ENCODE data around the gene TMEM18. TPM values are rescaled to one million over a fixed set of nuclear protein-coding genes. Genes with fewer than 3 reads are reported as not detected.

The TMEM18 gene
- total and polyA plus RNA-seq, 9 of the 15 experiments (the other 6 are each of a cell fraction or from before 2014, with no cell fraction given): 12.8 to 55.9 (median 21.8) TPM

DNA sequence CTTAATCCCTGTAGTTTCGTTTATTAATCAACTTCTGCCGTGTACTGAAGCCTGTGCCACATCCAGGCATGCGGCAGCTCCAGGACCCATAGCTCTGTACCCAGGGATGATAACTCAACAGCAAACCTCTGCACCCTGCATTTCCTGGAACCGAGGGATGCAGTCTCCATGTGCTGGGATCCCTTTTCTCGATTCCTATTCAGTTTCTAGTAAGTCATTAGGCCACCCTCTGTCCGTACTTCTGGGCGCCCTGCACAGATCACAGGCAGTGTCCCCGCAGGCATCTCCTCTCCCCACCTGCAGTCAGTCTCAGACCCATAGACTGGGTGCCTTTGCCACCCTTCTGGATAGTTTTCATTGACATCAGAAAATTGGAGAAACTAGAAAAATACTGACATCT is 18.8 kb downstream of the TMEM18 start (continued):
- TF ChIP-seq, protein P1, sequence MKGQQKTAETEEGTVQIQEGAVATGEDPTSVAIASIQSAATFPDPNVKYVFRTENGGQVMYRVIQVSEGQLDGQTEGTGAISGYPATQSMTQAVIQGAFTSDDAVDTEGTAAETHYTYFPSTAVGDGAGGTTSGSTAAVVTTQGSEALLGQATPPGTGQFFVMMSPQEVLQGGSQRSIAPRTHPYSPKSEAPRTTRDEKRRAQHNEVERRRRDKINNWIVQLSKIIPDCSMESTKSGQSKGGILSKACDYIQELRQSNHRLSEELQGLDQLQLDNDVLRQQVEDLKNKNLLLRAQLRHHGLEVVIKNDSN (CRISPR knock-in tag; IDR thresholded peaks at IDR 0.05): no peak
- TF ChIP-seq ZFX (CRISPR knock-in tag; IDR thresholded peaks at IDR 0.05): no peak
- TF ChIP-seq E2F8 (IDR thresholded peaks at IDR 0.05; ENCODE audit: low read depth, partially characterized antibody): no peak
- TF ChIP-seq ZNF778 (CRISPR knock-in tag; IDR thresholded peaks at IDR 0.05): no peak
- TF ChIP-seq ZNF212 (CRISPR knock-in tag; IDR thresholded peaks at IDR 0.05): no peak
- TF ChIP-seq POLR2AphosphoS5 (IDR thresholded peaks at IDR 0.05; ENCODE audit: control insufficient read depth, insufficient read depth, low read depth, low read length): no peak

- no TSS peak for BruUV-seq (replicated peaks)
- CTCF ChIA-PET (ENCODE audit: low intra/inter-chr PET ratio): no interaction called here
- POLR2A ChIA-PET: no interaction called here
- TF ChIP-seq TAF7 (tag; IDR thresholded peaks at IDR 0.05) (no peak), ZC3H8 (IDR thresholded peaks at IDR 0.05) (no peak), TEAD2 (tag; IDR thresholded peaks at IDR 0.05) (no peak), ID3 (CRISPR knock-in tag; IDR thresholded peaks at IDR 0.05) (no peak), ID3 (tag; IDR thresholded peaks at IDR 0.05) (no peak), ARID1B (IDR thresholded peaks at IDR 0.05) (no peak), NONO (IDR thresholded peaks at IDR 0.05; ENCODE audit: low read depth in 2 of 2, low read length in 1 of 2) (no peak), IRF2 (CRISPR knock-in tag; IDR thresholded peaks at IDR 0.05) (no peak)
- TF ChIP-seq, protein P2, sequence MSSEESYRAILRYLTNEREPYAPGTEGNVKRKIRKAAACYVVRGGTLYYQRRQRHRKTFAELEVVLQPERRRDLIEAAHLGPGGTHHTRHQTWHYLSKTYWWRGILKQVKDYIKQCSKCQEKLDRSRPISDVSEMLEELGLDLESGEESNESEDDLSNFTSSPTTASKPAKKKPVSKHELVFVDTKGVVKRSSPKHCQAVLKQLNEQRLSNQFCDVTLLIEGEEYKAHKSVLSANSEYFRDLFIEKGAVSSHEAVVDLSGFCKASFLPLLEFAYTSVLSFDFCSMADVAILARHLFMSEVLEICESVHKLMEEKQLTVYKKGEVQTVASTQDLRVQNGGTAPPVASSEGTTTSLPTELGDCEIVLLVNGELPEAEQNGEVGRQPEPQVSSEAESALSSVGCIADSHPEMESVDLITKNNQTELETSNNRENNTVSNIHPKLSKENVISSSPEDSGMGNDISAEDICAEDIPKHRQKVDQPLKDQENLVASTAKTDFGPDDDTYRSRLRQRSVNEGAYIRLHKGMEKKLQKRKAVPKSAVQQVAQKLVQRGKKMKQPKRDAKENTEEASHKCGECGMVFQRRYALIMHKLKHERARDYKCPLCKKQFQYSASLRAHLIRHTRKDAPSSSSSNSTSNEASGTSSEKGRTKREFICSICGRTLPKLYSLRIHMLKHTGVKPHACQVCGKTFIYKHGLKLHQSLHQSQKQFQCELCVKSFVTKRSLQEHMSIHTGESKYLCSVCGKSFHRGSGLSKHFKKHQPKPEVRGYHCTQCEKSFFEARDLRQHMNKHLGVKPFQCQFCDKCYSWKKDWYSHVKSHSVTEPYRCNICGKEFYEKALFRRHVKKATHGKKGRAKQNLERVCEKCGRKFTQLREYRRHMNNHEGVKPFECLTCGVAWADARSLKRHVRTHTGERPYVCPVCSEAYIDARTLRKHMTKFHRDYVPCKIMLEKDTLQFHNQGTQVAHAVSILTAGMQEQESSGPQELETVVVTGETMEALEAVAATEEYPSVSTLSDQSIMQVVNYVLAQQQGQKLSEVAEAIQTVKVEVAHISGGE (CRISPR knock-in tag; IDR thresholded peaks at IDR 0.05): no peak
Measured at GRCh38 chr2:657766-658165, 19.4 kb downstream of the TMEM18 start.

More at GRCh38 chr2:657766-658165, 19.4 kb downstream of the TMEM18 start:
- no peak overlapping the region for H3K9ac ChIP-seq (ENCODE audit: insufficient read depth in 1 of 2, low read depth in 2 of 2, low read length in 2 of 2)
- FAIRE-seq: no peak
- in situ Hi-C loops (cut with MboI): no loop called here
- no peaks in the 10 kb centered on the region for H3K79me2 ChIP-seq (ENCODE audit: control insufficient read depth, insufficient read depth, low read length)
- no peak for DNase-seq (ENCODE audit: extremely low read depth in 1 of 4, low spot score in 3 of 4)
- peaks cover 0 to 9% of the 10 kb centered on the region in 2 experiments; a peak in 2 of 5 replicates for H3K4me1 ChIP-seq (replicated peaks in 1 of 2; ENCODE audit: control insufficient read depth in 2 of 2, insufficient read depth in 2 of 2, low read length in 2 of 2)
- no peak overlapping the region for H3K4me2 ChIP-seq (ENCODE audit: insufficient read depth, low read length)
- H3K4me3 ChIP-seq: no peak overlapping the region
- H4K20me1 ChIP-seq (replicated peaks; ENCODE audit: control insufficient read depth, insufficient read depth, low read length): no peaks in the 10 kb centered on the region
- no peak overlapping the region for H2AFZ ChIP-seq (ENCODE audit: low read depth, low read length)
- ATAC-seq: no peak
- intact Hi-C loops (cut with micrococcal nuclease): no loop called here
- no peak overlapping the region for H3K27ac ChIP-seq (ENCODE audit: extremely low read depth, low read depth, low read length)
- no peaks in the 10 kb centered on the region for H3K36me3 ChIP-seq (ENCODE audit: control insufficient read depth, insufficient read depth, low read length)
- H3K9me3 ChIP-seq (replicated peaks; ENCODE audit: control insufficient read depth, insufficient read depth, low read depth, low read length): no peaks in the 10 kb centered on the region
- 0% methylated on average over 6 of the region's 6 CpGs for WGBS (ENCODE audit: insufficient coverage, low coverage, missing lambda C conversion rate)
- H3K9me1 ChIP-seq (ENCODE audit: control insufficient read depth, insufficient read depth, low read length): no peaks in the 10 kb centered on the region
- peaks cover 28 to 67% of the 10 kb centered on the region in 2 experiments for H3K27me3 ChIP-seq (ENCODE audit: control insufficient read depth in 2 of 2, insufficient read depth in 2 of 2, low read length in 2 of 2)

All from K562 (cell line).